GM12892 (cell line): ENCODE results near the gene TSEN2.

ENCODE experiments used
- POLR2A ChIP-seq: IDR thresholded peaks from 2 replicates; pipeline ENCODE4 v1.6.1; 2011; ENCODE audit warnings: low read depth, low read length, control low read depth
- POLR2AphosphoS5 ChIP-seq: IDR thresholded peaks from 2 replicates; pipeline ENCODE4 v1.6.1; 2011; ENCODE audit warnings: low read depth, low read length, control low read depth
- TAF1 ChIP-seq: IDR thresholded peaks from 2 replicates; pipeline ENCODE4 v1.6.1; 2011; ENCODE audit warnings: low read depth, mild to moderate bottlenecking, control low read depth, low read length, borderline replicate concordance

DNA sequence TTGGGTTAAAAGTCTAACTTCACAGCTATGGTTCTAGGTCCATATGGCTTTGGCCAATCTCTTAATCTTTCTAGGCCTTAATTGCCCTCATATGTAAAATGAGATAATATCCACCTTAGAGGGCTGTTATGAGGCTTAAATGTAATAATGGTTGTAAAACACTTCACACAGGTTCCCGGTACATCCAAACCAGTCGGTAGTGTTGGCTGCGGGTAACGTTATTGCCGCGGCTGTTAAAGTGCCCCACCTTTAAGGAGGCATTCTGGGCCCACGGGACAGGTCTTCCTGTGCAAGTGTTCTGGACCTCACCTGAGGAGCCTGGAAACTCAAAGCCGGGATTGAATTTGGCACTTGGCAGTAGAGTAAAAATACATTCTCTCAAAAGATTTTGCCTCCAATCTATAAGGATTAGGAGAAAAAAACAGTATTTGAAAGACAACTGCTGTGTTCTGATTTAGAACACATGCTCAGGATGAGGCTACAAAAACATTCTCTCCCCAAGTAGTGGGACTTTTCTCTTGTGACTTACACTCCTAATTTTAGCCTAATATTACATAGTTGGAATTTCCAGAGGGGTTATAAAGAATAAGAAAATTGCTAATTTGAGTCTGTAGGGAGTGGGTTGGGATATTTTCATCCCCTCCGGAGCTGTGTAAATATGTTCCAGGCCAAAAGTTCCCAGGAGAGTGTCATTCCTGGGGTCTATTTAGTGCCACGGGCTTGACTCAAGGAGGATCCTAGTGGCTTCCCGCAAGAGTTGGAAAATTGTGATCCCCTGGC lies 44.9 kb upstream of the TSEN2 start:
- TF ChIP-seq POLR2AphosphoS5 (no peak), POLR2A (no peak), TAF1 (no peak)
